ENCODE measurements around the gene ARRDC1. TPM values are rescaled to one million over a fixed set of nuclear protein-coding genes. Genes with fewer than 3 reads are reported as not detected.

The ARRDC1 gene
- total RNA-seq, 1 donor from 2014 or later, result 27.3 TPM

DNA sequence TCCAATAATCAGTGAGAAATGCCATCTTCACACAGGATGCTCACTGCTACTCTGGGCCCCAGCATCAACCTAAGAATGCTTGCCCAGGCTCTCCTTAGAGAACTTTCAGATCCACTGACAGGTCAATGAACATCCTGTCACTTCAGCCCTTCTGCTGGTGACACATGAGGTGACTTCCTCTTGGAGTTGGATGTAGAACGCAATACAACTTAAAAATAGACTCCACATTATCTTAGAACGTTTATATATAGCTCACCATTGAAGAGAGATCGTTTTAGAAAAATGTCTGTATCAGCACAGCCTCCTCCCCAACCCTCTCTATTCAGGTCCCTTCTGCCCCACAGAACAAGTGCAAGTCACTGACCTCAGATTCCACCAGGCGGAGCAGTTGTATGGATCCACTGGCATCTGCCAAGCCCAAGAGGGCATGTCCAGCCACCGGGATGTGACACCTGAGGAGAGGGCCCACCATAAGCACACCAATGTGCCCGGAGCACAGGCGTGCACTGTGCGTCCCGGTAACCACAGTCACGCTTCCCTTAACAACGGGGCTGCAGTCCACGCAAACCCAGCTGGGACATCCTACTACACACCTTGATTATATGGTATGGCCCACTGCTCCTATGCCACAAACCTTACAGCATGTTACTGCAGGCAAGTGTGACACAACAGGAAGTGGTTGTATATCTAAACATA, 29.6 kb upstream of the ARRDC1 start:
- TF ChIP-seq, protein P1, sequence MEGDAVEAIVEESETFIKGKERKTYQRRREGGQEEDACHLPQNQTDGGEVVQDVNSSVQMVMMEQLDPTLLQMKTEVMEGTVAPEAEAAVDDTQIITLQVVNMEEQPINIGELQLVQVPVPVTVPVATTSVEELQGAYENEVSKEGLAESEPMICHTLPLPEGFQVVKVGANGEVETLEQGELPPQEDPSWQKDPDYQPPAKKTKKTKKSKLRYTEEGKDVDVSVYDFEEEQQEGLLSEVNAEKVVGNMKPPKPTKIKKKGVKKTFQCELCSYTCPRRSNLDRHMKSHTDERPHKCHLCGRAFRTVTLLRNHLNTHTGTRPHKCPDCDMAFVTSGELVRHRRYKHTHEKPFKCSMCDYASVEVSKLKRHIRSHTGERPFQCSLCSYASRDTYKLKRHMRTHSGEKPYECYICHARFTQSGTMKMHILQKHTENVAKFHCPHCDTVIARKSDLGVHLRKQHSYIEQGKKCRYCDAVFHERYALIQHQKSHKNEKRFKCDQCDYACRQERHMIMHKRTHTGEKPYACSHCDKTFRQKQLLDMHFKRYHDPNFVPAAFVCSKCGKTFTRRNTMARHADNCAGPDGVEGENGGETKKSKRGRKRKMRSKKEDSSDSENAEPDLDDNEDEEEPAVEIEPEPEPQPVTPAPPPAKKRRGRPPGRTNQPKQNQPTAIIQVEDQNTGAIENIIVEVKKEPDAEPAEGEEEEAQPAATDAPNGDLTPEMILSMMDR (IDR thresholded peaks at IDR 0.05), result no peak
- Mint-ChIP-seq H3K4me1 (ENCODE audit: low read depth) (peaks cover 27% of the 10 kb centered on the region), H3K27ac (ENCODE audit: unreplicated experiment) (no peak overlapping the region)

DNA sequence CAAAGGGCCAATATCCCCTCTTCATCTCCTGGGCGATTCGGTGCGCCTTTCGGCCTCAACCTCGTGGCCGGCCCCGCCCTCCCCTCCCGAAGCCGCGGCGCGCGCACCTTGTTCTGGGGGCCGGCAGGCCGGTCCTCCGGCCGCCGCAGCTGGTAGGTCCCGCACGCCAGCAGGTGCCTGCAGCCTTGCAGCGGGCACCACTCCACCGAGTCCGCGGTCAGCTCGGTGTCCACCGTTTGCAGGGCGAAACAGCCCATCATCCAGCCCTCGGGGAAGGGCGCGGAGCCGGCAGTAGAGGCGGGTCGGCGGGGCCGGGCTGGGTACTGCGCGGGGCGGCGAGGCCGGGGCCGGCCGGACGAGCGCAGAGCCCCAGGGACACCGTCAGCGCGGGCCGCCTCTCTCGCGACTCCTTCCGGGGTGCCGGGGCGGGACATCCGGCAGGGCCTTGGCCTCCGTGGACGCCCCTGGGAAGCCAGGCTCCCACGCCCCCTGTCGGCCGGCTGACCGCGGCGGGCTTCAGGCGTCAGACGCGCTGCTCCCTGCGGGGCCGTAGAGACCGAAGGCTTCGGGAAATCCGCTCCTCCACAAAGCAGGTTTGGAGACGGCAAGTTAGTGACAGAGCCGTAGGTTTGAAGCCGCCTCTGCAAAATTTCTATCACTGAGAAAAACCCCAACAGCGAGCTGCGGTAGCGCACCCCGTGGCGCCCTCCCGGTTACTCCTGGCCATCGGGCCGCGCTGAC, 26.8 kb upstream of the ARRDC1 start, which contains the start of gene DPH7:
Gene DPH7, minus strand, starts transcription at position 408 of the 741 bp plus-strand sequence. Its CDS starts 148 bp downstream, at position 260.
- DNase-seq (ENCODE audit: low spot score), result peak; percentile 98
- peaks cover 27% of the 10 kb centered on the region for H3K4me1 Mint-ChIP-seq (ENCODE audit: low read depth)
- peaks cover 8% of the 10 kb centered on the region for H3K36me3 Mint-ChIP-seq (ENCODE audit: low read depth)
- H3K4me3 Mint-ChIP-seq (ENCODE audit: unreplicated experiment), result peak within 1 kb of the TSS; percentile 79
- no peaks in the 10 kb centered on the region for H3K27me3 Mint-ChIP-seq (ENCODE audit: low read depth)
- H3K9me3 Mint-ChIP-seq (ENCODE audit: low read depth), result no peaks in the 10 kb centered on the region
- H3K27ac Mint-ChIP-seq (ENCODE audit: unreplicated experiment), result peak within 1 kb of the TSS; percentile 86
- TF ChIP-seq, protein P1 (IDR thresholded peaks at IDR 0.05), result peak; percentile 95

More for the DNA sequence above, 29.6 kb upstream of the ARRDC1 start:
- H3K27me3 Mint-ChIP-seq (ENCODE audit: low read depth), result no peaks in the 10 kb centered on the region
- H3K9me3 Mint-ChIP-seq (ENCODE audit: low read depth), result no peaks in the 10 kb centered on the region
- no peak overlapping the region for H3K4me3 Mint-ChIP-seq (ENCODE audit: unreplicated experiment)
- no peak for DNase-seq (ENCODE audit: low spot score)
- H3K36me3 Mint-ChIP-seq (ENCODE audit: low read depth), result peaks cover 12% of the 10 kb centered on the region

DNA sequence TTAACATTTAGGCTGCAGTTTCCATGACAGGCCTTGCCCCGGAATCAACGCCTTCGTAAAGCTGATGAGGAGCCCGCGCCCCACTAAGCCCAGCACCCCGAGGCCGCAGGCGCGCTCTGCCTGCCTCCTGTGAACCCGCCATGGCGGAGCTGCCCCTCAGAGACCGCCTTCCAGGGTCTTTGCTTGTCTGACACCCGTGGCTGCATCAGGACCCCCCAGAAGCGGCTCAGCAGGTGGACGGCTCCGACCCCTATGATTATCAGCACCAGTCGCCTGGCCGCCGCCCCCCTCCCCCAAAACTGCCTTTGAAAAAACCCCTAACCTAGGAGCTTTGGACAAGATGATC, 26.3 kb upstream of the ARRDC1 start:
- Mint-ChIP-seq H3K36me3 (ENCODE audit: low read depth) (peaks cover 6% of the 10 kb centered on the region), H3K4me1 (ENCODE audit: low read depth) (peaks cover 27% of the 10 kb centered on the region), H3K4me3 (ENCODE audit: unreplicated experiment) (peak overlapping the region; percentile 79), H3K9me3 (ENCODE audit: low read depth) (no peaks in the 10 kb centered on the region), H3K27me3 (ENCODE audit: low read depth) (no peaks in the 10 kb centered on the region), H3K27ac (ENCODE audit: unreplicated experiment) (peak overlapping the region; percentile 86)
- TF ChIP-seq, protein P1 (IDR thresholded peaks at IDR 0.05), result peak; percentile 12
- no peak for DNase-seq (ENCODE audit: low spot score)

DNA sequence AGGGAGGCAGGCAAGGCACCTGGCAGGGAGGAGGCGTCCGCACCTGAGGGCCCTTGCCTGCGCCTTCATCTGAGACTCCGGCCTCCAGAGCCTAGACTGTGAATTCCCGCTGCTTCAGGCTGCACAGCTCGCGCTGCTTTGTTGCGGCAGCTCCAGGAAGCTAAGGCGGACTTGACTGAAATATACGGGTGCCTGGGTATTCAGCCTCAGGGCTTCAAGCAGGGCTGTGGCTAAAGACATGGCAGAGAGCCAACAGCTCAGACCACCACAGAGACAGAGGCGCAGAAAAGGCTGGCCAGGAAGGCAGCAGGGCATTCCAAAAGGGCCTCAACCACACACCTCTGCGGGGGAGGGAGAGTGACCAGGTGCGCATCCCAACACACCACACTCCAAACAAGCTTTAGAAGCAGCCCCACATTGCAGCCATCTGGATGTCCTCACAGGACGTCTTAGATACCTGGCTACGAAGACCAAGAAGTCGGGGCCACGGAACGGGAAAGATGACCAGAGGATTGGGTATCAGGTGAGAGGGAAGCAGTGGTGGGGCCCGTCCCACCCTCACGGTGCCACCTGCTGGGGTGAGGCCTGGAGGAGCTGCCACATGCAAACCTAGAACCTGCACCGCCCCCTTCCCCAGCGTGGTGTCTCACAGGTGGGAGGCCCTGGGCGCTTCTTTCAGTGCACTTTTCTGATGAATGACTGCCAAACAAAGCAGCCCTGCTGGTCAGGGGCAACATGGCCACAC, 25.1 kb upstream of the ARRDC1 start:
- H3K4me1 Mint-ChIP-seq (ENCODE audit: low read depth), result peaks cover 27% of the 10 kb centered on the region
- DNase-seq (ENCODE audit: low spot score), result no peak
- TF ChIP-seq, protein P1 (IDR thresholded peaks at IDR 0.05), result no peak
- no peak overlapping the region for H3K4me3 Mint-ChIP-seq (ENCODE audit: unreplicated experiment)
- no peaks in the 10 kb centered on the region for H3K27me3 Mint-ChIP-seq (ENCODE audit: low read depth)
- H3K27ac Mint-ChIP-seq (ENCODE audit: unreplicated experiment), result no peak overlapping the region
- peaks cover 4% of the 10 kb centered on the region for H3K36me3 Mint-ChIP-seq (ENCODE audit: low read depth)
- H3K9me3 Mint-ChIP-seq (ENCODE audit: low read depth), result no peaks in the 10 kb centered on the region

DNA sequence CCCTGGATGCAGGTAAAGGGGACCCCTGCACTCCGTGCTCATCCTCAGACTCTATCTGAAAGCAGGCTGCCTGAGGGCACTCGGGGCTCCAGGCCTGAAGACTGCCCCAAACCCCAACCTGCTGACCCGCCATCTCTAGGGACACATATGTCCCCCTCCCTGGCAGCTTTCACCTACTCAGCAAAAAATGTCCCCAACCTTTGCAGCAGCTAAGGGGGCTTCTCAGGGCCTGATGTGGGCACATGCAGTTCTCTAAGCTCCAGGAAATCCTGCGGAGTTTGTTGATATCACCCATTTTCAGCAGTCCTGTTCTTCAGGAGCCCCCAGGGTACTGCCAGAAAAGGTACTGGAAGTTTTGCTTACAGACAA, 24.5 kb upstream of the ARRDC1 start:
- Mint-ChIP-seq H3K9me3 (ENCODE audit: low read depth) (no peaks in the 10 kb centered on the region), H3K27ac (ENCODE audit: unreplicated experiment) (no peak overlapping the region), H3K4me1 (ENCODE audit: low read depth) (peaks cover 23% of the 10 kb centered on the region), H3K4me3 (ENCODE audit: unreplicated experiment) (no peak overlapping the region), H3K36me3 (ENCODE audit: low read depth) (no peaks in the 10 kb centered on the region), H3K27me3 (ENCODE audit: low read depth) (no peaks in the 10 kb centered on the region)
- TF ChIP-seq, protein P1 (IDR thresholded peaks at IDR 0.05), result no peak
- no peak for DNase-seq (ENCODE audit: low spot score)

All from chondrocyte (in vitro differentiated cells).